IMR-90 (cell line): ENCODE results near the gene CSNK2A1. TPM values are rescaled to one million over a fixed set of nuclear protein-coding genes. Genes with fewer than 3 reads are reported as not detected.

Experiments used
- ATAC-seq: fragments of 200-7000 bp; cut with Tn5 transposase; 2 replicates; pipeline ENCODE4 v1.9.1; 2020; ENCODE audit warnings: low read depth, mild to moderate bottlenecking, moderate library complexity
- BruUV-seq: library from RNA; stranded (reverse); fragments of 400-500 nt; replicated peaks from 2 replicates; lab custom pipeline; 2021; lab: Mats Ljungman, UMichigan
- CTCF ChIA-PET: fragments of 300-600 bp; formaldehyde crosslinking; extraction: SDS; loops from one replicate; lab custom pipeline; 2021; ENCODE audit warnings: antibody characterized with exemption; lab: Yijun Ruan, JAX
- POLR2A ChIA-PET: fragments of 300-600 bp; sonication (Branson Sonifier 250); formaldehyde crosslinking; loops from one replicate; lab custom pipeline; 2022; ENCODE audit warnings: antibody characterized with exemption; ENCODE audit not compliant: unreplicated experiment; lab: Charles Lee
- DNase-seq: peaks from one replicate; pipeline ENCODE4 v3.0.0; 2013
- H2AFZ ChIP-seq: replicated peaks from 2 replicates; pipeline ENCODE3; 2013; ENCODE audit warnings: low read length, mild to moderate bottlenecking; ENCODE audit not compliant: poor library complexity
- H2AK5ac ChIP-seq: 2 replicates; pipeline ENCODE4 v1.6.1; 2013; ENCODE audit warnings: low read depth, low read length, inconsistent platforms
- H2AK9ac ChIP-seq: replicated peaks from 2 replicates; pipeline ENCODE3; 2013; ENCODE audit warnings: mild to moderate bottlenecking, low read depth, low read length, moderate library complexity; ENCODE audit not compliant: poor library complexity
- H2BK120ac ChIP-seq: 2 replicates; pipeline ENCODE4 v1.6.1; 2013; ENCODE audit warnings: low read depth, low read length, inconsistent platforms
- H2BK15ac ChIP-seq: 3 replicates; pipeline ENCODE4 v1.6.1; 2013; ENCODE audit warnings: low read depth, low read length, inconsistent platforms
- H2BK20ac ChIP-seq: 2 replicates; pipeline ENCODE4 v1.6.1; 2013; ENCODE audit warnings: low read depth, mild to moderate bottlenecking, inconsistent platforms, low read length, moderate library complexity
- H2BK5ac ChIP-seq: 2 replicates; pipeline ENCODE4 v1.6.1; 2013; ENCODE audit warnings: mild to moderate bottlenecking, low read depth, low read length, inconsistent platforms; ENCODE audit not compliant: poor library complexity, severe bottlenecking
- H3K14ac ChIP-seq: replicated peaks from 2 replicates; pipeline ENCODE4 v1.6.1; 2013; ENCODE audit warnings: low read depth, low read length, inconsistent platforms
- H3K18ac ChIP-seq: 2 replicates; pipeline ENCODE4 v1.6.1; 2013; ENCODE audit warnings: low read depth, low read length, control low read depth
- H3K23ac ChIP-seq: 2 replicates; pipeline ENCODE4 v1.6.1; 2013; ENCODE audit warnings: low read depth, low read length, inconsistent platforms
- H3K27ac ChIP-seq: 2 replicates; pipeline ENCODE4 v1.5.1; 2013; ENCODE audit warnings: mild to moderate bottlenecking, control low read depth, low read length; ENCODE audit not compliant: insufficient read depth
- H3K27me3 ChIP-seq: 2 replicates; pipeline ENCODE4 v1.6.1; 2013; ENCODE audit warnings: low read length; ENCODE audit not compliant: control insufficient read depth, insufficient read depth
- H3K36me3 ChIP-seq: 2 replicates; pipeline ENCODE4 v1.6.1; 2013; ENCODE audit warnings: low read length, mixed read lengths; ENCODE audit not compliant: control insufficient read depth, insufficient read depth
- H3K4ac ChIP-seq: 2 replicates; pipeline ENCODE4 v1.6.1; 2013; ENCODE audit warnings: low read depth, low read length, inconsistent platforms
- H3K4me1 ChIP-seq: 2 replicates; pipeline ENCODE4 v1.6.1; 2013; ENCODE audit warnings: low read length, mixed read lengths; ENCODE audit not compliant: control insufficient read depth, insufficient read depth
- H3K4me2 ChIP-seq: 2 replicates; pipeline ENCODE4 v1.6.1; 2013; ENCODE audit warnings: low read depth, mild to moderate bottlenecking, control low read depth, low read length, moderate library complexity
- H3K4me3 ChIP-seq: 2 replicates; pipeline ENCODE4 v1.5.1; 2013; ENCODE audit warnings: low read depth, mild to moderate bottlenecking, control low read depth, low read length, moderate library complexity; ENCODE audit not compliant: insufficient read depth
- H3K56ac ChIP-seq: 2 replicates; pipeline ENCODE4 v1.6.1; 2013; ENCODE audit warnings: low read length, inconsistent platforms; ENCODE audit not compliant: insufficient read depth; ENCODE audit errors: extremely low read depth
- H3K79me1 ChIP-seq, 2 experiments: 2 replicates each; pipeline ENCODE4 v1.6.1; 2013; ENCODE audit warnings: low read length in 2 of 2, inconsistent platforms in 1 of 2, low read depth in 1 of 2
- H3K9ac ChIP-seq: 2 replicates; pipeline ENCODE4 v1.6.1; 2013; ENCODE audit warnings: low read depth, low read length, control low read depth
- H3K9me1 ChIP-seq: 2 replicates; pipeline ENCODE4 v1.6.1; 2013; ENCODE audit warnings: low read length, inconsistent platforms; ENCODE audit not compliant: insufficient read depth
- H3K9me3 ChIP-seq: 2 replicates; pipeline ENCODE4 v1.6.1; 2013; ENCODE audit warnings: low read length; ENCODE audit not compliant: control insufficient read depth, insufficient read depth
- H4K20me1 ChIP-seq: 2 replicates; pipeline ENCODE4 v1.6.1; 2013; ENCODE audit warnings: low read length, inconsistent platforms; ENCODE audit not compliant: insufficient read depth
- H4K5ac ChIP-seq: 2 replicates; pipeline ENCODE4 v1.6.1; 2013; ENCODE audit warnings: mild to moderate bottlenecking, low read depth, low read length, control low read depth
- H4K8ac ChIP-seq, 2 experiments: 2 replicates each; pipeline ENCODE4 v1.6.1; 2013; ENCODE audit warnings: low read depth in 2 of 2, low read length in 2 of 2, control low read depth in 1 of 2, inconsistent platforms in 1 of 2
- H4K91ac ChIP-seq: 2 replicates; pipeline ENCODE4 v1.6.1; 2013; ENCODE audit warnings: low read depth, low read length, inconsistent platforms; ENCODE audit not compliant: insufficient read depth
- CHD1 ChIP-seq: IDR thresholded peaks from 2 replicates; pipeline ENCODE4 v1.6.1; 2012; ENCODE audit warnings: low read depth, low read length, improper control_type of control experiment
- FOS ChIP-seq: fragments of 150-350 bp; IDR thresholded peaks from 2 replicates; pipeline ENCODE4 v1.6.1; 2016; ENCODE audit warnings: low read depth, low read length
- MAFK ChIP-seq: IDR thresholded peaks from 2 replicates; pipeline ENCODE4 v1.6.1; 2012; ENCODE audit warnings: low read depth, low read length, improper control_type of control experiment
- MXI1 ChIP-seq: IDR thresholded peaks from 2 replicates; pipeline ENCODE4 v1.6.1; 2012; ENCODE audit warnings: low read depth, mild to moderate bottlenecking, low read length, moderate library complexity, borderline replicate concordance
- POLR2A ChIP-seq: IDR thresholded peaks from 2 replicates; pipeline ENCODE4 v1.6.1; 2012; ENCODE audit warnings: mild to moderate bottlenecking, low read depth, low read length
- RCOR1 ChIP-seq: IDR thresholded peaks from 2 replicates; pipeline ENCODE4 v1.6.1; 2012; ENCODE audit warnings: mild to moderate bottlenecking, low read length, improper control_type of control experiment; ENCODE audit not compliant: insufficient replicate concordance
- RFX5 ChIP-seq: IDR thresholded peaks from 2 replicates; pipeline ENCODE4 v1.8.0; 2012; ENCODE audit warnings: low read depth, mild to moderate bottlenecking, low read length, moderate library complexity
- SMC3 ChIP-seq: fragments of 150-350 bp; IDR thresholded peaks from 2 replicates; pipeline ENCODE4 v1.6.1; 2016; ENCODE audit warnings: low read depth, mild to moderate bottlenecking, antibody characterized with exemption, low read length, moderate library complexity
- WGBS, 2 experiments: methylation state at CpG; one replicate each; pipeline versions ENCODE4 v1.1.5 to v1.1.7; 2013; ENCODE audit warnings: missing lambda C conversion rate in 2 of 2; ENCODE audit not compliant: insufficient read length in 1 of 2; ENCODE audit errors: extremely low coverage in 2 of 2; 5-methylcytosine and 5-hydroxymethylcytosine counted together
- dilution Hi-C: fragments of 300-500 bp; cut with HindIII; formaldehyde crosslinking; loops from one replicate; pipeline ENCODE4 v1.14.3; 2018; ENCODE audit warnings: low sequenced_read_pairs; ENCODE audit not compliant: unreplicated experiment
- in situ Hi-C: fragments of 300-500 bp; cut with MboI; formaldehyde crosslinking; loops from 3 replicates; pipeline ENCODE4 v1.14.3; 2019; ENCODE audit warnings: low sequenced_read_pairs, inconsistent platforms, mixed read lengths
- intact Hi-C: fragments of 100-400 bp; cut with micrococcal nuclease; formaldehyde crosslinking; loops from 2 replicates; pipeline ENCODE4 v1.10.0; 2022
- polyA plus RNA-seq, 3 experiments: library from polyadenylated mRNA; depleted of rRNA; stranded (reverse); fragments of >200 nt; gene quantifications; 2 replicates each; pipeline ENCODE4 v1.2.3, GENCODE V29; 2012; ENCODE audit warnings: low replicate concordance in 1 of 3
- total RNA-seq: library from RNA; depleted of rRNA; stranded (reverse); fragments of >200 nt; gene quantifications from 2 replicates; pipeline ENCODE4 v1.2.3, GENCODE V29; 2012
- TF ChIP-seq, protein P1 (sequence below): conservative IDR thresholded peaks from 2 replicates; pipeline ENCODE4 v1.5.1; 2012; ENCODE audit warnings: mild to moderate bottlenecking, low read depth, low read length, improper control_type of control experiment
- TF ChIP-seq, protein P2 (sequence below): fragments of 150-350 bp; IDR thresholded peaks from 2 replicates; pipeline ENCODE4 v1.6.1; 2016; ENCODE audit warnings: low read depth, mild to moderate bottlenecking, low read length, moderate library complexity, borderline replicate concordance

The CSNK2A1 gene
- total and polyA plus RNA-seq, 2 of the 4 experiments (the other 2 are of a cell fraction) = 86.3 to 151 TPM

DNA sequence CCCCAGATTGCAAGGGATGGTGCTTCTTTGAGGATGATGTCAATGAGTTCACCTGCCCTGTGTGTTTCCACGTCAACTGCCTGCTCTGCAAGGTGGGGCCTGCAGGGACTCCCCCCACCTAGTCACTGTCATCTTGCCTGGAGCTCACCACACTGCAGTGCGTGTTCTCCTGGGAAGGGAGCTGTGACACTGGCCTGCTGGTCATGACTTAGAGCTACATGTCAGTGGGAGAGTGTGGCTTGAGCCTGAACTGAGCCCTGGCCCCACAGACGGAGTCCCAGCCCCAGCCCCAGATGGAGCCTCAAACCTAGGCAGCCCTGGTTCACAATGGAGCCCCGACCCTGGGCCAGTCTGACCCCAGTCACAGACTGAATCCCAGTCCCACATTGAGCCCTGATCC is 116.2 kb downstream of the CSNK2A1 start:
- Histone ChIP-seq H3K9me1 (no peaks in the 10 kb centered on the region; the same call in 1 of the 2 replicates), H3K4ac (no peak overlapping the region), H4K5ac (no peak overlapping the region), H4K91ac (no peak overlapping the region), H3K9ac (no peak overlapping the region), H3K4me2 (no peak overlapping the region), H3K4me1 (no peaks in the 10 kb centered on the region), H2AK5ac (no peak overlapping the region), H2AK9ac (no peak overlapping the region), H4K20me1 (peaks cover 12% of the 10 kb centered on the region; the same call in 1 of the 2 replicates), H2BK20ac (no peak overlapping the region), H3K36me3 (peaks cover 56% of the 10 kb centered on the region), H3K23ac (no peak overlapping the region), H3K9me3 (no peaks in the 10 kb centered on the region), H3K27me3 (no peaks in the 10 kb centered on the region), H3K18ac (no peak overlapping the region), H3K4me3 (no peak overlapping the region), H2BK120ac (no peak overlapping the region), H2BK5ac (no peak overlapping the region), H3K14ac (no peak overlapping the region), H3K79me1 (peaks cover 0 to 28% of the 10 kb centered on the region in 2 experiments; a peak in 3 of 4 replicates), H3K56ac (no peak overlapping the region), H3K27ac (no peak overlapping the region), H2AFZ (no peak overlapping the region), H4K8ac (no peak overlapping the region), H2BK15ac (no peak overlapping the region)
- BruUV-seq = no TSS peak
- 80% methylated on average over 2 of the region's 4 CpGs; no CpG with 5 or more reads in 1 of the 2 experiments for WGBS, 2 experiments
- ChIA-PET CTCF (no interaction called here), POLR2A (no interaction called here)
- TF ChIP-seq, protein P1, sequence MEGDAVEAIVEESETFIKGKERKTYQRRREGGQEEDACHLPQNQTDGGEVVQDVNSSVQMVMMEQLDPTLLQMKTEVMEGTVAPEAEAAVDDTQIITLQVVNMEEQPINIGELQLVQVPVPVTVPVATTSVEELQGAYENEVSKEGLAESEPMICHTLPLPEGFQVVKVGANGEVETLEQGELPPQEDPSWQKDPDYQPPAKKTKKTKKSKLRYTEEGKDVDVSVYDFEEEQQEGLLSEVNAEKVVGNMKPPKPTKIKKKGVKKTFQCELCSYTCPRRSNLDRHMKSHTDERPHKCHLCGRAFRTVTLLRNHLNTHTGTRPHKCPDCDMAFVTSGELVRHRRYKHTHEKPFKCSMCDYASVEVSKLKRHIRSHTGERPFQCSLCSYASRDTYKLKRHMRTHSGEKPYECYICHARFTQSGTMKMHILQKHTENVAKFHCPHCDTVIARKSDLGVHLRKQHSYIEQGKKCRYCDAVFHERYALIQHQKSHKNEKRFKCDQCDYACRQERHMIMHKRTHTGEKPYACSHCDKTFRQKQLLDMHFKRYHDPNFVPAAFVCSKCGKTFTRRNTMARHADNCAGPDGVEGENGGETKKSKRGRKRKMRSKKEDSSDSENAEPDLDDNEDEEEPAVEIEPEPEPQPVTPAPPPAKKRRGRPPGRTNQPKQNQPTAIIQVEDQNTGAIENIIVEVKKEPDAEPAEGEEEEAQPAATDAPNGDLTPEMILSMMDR = no peak
- no peak for TF ChIP-seq FOS
- TF ChIP-seq CHD1 = no peak
- TF ChIP-seq RFX5 = no peak
- no peak for TF ChIP-seq MXI1
- TF ChIP-seq, protein P2, sequence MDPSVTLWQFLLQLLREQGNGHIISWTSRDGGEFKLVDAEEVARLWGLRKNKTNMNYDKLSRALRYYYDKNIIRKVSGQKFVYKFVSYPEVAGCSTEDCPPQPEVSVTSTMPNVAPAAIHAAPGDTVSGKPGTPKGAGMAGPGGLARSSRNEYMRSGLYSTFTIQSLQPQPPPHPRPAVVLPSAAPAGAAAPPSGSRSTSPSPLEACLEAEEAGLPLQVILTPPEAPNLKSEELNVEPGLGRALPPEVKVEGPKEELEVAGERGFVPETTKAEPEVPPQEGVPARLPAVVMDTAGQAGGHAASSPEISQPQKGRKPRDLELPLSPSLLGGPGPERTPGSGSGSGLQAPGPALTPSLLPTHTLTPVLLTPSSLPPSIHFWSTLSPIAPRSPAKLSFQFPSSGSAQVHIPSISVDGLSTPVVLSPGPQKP = no peak
- no peak for TF ChIP-seq POLR2A
- no peak for TF ChIP-seq MAFK
- TF ChIP-seq SMC3 = no peak
- TF ChIP-seq RCOR1 = no peak
- no peak for ATAC-seq
- intact Hi-C loops = loop anchor here (2.0 kb wide), 1 partner anchor 17 kb away; no protein-coding TSS in a partner anchor
- dilution Hi-C loops = no loop called here
- in situ Hi-C loops = no loop called here
- DNase-seq = no peak
